NCI-H1048 (cell line): ENCODE measurements around the gene HBS1L.

Experiments used
- DNase-seq: peaks from one replicate; lab custom pipeline; 2025; lab: John Stamatoyannopoulos, UW

Gene HBS1L

GRCh38 chr6:134999107-134999506, 55.5 kb downstream of the HBS1L start:
- DNase-seq: no peak

DNA sequence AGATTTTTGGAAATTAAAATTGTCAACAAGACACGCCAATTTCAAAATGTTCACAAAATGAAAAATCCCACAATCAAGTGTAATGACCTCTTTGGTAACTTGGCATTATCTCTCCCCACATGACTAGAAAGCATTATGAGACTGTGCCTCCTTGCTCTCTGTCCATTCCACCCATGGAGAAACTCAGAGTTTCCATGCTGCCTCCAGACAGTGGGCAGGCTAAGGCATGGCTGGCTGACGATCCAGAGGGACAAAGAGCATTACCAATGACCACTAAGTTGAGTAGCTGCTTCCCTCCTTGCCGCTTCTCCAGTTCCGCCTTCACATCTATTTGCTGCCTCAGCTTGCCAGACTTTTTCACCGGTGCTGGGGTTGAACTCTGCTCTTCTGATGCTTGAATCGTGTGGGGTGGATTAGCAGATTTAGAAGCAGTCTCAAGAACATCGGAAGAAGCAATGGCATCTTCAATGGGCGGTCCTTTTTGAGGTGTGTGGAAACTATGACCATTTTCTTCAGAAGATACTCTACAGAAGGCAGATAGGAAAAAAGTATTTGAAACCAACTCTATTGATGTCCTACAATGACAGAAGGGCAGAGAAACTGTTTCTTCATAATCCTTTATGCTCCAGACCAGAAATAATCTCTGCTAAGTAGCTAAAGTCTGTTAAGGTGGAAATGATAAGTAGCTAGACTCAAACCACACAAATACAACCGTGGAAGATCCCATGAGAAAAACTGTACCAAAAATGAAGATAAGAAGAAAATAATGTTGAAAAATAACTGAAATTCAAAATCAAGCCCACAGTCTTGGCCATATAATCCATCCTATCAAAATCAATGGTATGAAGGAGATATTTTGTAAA, 57.3 kb downstream of the HBS1L start:
- no peak for DNase-seq

GRCh38 chr6:134995536-134995935, 59.1 kb downstream of the HBS1L start:
- DNase-seq: no peak

GRCh38 chr6:134994431-134994830, 60.2 kb downstream of the HBS1L start:
- DNase-seq: no peak

- no peak for DNase-seq
These were observed 62.5 kb downstream of the HBS1L start for GRCh38 chr6:134992155-134992554.

GRCh38 chr6:134990262-134990661, 64.4 kb downstream of the HBS1L start:
- DNase-seq: no peak

DNA sequence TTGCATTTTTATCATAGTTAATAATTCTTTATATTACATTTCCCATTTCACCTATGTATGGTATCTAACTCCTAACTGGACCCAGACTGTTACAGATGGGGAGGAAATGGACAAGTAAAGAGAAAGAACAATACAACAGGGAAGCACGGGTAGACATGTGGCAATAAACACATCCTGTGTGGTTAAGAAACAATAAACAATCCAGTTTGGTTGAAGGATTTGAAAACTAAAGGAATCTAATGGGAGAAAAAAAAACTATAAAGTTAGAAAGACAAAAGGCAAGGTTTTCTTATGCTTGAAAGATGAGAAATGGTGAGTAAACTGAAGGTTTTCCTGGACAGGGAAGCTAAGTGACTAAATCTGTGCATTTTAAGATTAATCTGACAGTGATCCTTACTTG, 69.8 kb downstream of the HBS1L start:
- DNase-seq: no peak

DNA sequence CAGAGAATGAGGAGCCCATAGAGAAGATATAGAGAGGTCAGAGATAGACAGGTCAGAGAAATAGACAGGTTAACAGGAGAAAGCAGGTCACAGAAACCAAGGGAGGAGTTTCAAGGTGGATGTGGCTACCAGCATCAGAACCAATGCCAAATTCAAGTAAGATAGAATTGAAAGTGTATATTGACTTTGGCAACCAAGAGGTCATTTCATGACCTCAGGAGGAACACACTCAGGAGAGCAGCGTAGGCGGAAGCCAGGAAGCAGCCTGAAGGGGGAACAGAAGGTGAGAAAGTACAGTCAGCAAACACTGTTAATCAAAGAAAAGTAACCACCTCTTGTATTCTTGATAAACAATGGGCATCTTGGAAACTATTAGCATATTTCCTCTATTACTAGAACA, 70.8 kb downstream of the HBS1L start:
- no peak for DNase-seq

GRCh38 chr6:134982161-134982560, 72.5 kb downstream of the HBS1L start:
- DNase-seq: no peak

GRCh38 chr6:134980846-134981245, 73.8 kb downstream of the HBS1L start:
- DNase-seq: no peak

DNA sequence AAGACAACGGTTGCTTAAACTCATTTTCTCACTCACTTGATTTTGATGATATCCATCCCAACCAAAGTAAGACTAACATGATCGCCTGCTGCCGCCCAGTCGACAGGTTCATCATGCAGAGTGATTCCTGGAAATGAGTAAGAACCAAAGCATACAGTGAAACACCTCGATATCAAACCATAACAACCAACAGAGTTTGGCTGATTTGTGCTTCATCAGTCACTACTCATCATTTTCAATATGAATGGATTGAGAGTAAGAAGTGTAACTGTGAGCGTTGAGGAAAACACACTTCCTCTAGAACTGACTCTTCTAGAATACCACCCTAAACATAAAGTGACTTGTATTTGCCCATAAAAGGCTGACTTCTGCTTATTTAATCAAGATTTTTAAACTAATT, 75.5 kb downstream of the HBS1L start:
- DNase-seq: no peak

- no peak for DNase-seq
These were observed 80.3 kb downstream of the HBS1L start for GRCh38 chr6:134974370-134974769.

DNA sequence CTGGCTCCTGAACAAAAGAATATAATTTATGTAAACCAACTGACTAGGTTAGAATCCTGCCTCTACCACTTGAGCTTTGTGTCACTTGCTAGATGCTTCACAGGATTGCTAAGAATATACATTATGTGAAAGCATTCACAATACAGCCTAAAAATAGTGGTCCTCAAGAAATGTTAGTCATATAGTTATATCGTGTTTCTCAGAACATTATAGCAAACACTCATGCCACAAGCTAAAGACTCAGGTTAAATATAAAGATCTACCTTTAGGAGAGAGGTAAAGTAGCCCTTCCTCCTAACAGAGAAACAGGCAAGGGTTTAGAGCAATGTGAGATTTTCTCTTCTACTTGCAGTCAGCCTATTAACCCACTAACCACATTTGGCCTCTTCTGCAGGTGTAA, 86.9 kb downstream of the HBS1L start:
- DNase-seq: no peak

DNA sequence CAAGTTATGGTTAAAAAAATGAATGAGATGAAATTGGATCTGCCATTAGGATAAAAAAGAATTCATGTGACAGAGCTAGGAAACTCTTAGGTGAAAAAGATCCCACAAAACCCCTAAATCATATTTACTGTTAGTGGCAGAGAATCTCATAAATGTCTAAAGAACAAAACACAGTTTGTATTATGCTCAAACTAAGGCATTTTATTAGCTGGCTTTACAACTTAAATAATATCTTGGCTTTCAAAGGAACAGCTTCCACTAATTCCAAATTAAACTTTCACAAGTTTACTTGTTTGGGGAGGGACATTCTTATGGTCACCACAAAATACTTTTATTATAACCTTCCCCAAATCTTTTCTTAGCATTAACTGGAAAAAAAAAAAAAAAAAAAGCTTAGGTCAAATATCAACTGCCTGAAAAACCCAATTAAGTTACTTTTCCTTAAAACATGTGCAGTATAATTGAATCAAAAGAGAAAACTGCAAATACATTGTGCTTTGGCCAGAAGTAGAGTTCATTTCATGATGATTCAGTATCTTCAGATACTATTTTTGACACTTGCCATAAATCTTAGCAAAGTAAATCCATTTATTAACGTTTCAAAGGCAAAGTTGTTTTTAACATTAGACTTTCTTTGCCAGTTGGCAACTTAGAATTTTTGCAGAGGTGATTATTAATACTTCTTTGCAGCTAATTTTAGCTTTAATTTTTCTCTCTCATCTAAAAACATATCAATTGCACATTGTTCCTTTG, 90.0 kb downstream of the HBS1L start:
- DNase-seq: no peak

- DNase-seq: no peak
These were observed 92.2 kb downstream of the HBS1L start for GRCh38 chr6:134962421-134962820.

DNA sequence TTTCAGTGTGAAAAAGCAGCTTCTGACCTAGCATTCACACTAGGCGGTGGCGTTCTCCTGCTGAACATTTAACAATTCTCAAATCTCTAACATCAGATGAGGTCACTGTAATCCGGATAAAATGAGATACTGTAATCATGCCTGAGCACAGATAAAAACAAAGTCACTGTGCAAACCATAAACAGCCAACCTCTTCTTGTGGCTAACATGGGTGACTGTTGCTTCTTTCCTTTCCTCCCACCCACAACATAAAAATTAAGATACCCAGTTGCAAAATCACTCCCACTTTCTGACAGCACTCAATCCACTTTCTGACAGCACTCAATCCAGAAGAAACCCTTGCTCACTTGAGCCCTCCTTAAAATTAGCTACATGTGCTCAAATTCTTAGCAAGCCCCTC, 93.3 kb downstream of the HBS1L start:
- DNase-seq: no peak

DNA sequence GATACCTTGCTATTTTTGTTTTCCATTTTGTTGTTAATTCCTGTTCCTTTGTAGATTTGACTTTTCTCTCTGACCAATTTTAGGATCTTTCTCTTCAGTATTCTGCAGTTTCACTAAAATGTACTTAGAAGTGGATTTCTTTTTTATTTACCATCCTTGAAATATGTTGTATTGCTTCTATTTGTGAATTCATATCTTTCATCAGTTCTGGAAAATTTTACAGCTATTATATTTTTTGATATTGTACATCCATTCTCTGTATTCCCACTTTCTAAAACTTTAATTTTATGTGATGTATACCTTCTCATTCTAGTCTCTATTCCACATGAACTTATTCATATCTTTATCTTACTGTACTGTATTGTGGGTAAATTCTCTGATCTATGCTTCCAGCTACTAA, 95.0 kb downstream of the HBS1L start:
- DNase-seq: no peak

GRCh38 chr6:134956676-134957075, 97.9 kb downstream of the HBS1L start:
- no peak for DNase-seq

- DNase-seq: no peak
These were observed 98.6 kb downstream of the HBS1L start for GRCh38 chr6:134956032-134956431.

- DNase-seq: no peak
These were observed 100.2 kb downstream of the HBS1L start for GRCh38 chr6:134954272-134955000.

DNA sequence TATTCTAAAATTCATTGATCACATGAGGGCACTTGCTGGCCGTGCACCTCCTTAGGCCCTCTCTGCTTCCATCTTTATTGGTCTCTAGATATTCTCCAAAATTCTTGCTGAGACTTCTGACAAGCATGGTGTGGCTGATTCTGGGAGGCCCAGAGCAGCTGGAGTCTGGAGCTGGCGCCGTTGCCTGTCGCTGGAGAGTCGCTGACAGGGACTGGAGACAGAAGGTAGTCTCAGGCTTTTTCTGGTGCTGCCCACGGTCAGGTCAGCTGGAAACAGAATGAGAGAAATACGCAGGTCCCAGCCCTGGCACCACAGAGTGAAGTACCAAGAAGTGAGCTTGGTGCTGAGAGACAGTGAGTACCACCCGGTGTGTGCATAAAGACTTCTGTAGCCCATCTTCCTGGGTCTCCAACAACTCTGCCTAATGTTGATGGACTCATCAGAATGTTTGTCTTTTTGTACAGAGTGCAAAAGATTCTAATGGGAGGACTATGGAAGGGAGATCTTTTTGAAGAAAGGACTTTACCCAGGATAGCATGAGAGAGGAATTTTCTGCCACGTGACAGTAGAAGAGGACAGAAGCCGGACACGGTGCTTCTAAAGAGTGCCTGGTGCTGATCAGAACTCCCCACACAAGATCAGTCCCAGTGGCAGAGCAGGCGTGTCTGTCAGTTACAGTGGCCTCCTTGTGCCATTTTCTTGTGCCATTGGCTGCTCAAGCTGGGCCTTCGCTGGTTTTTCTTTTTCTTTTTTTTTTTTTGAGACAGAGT, 102.9 kb downstream of the HBS1L start:
- DNase-seq: no peak

DNA sequence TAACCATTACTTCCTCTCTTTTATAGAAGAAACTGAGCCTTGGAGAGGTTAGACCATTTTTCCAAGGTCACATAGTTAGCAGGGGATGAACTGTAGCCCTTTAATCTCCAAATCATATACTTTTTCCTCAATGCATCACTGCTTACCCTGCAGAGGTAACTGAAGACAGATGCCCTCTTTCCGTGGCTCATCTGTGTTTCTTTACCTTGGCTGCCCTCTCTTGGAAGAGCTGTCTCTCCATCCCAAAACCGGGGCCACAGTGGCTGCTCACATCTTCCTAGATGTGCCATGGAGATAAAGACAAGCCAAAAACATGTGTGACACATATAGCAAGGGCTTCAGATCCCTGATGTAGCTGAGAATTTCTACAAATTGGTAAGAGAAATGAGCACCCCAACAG, 104.1 kb downstream of the HBS1L start:
- no peak for DNase-seq
